Colonic mucosa (tissue), 4 donors: ENCODE data around the gene ATP9B. TPM values are rescaled to one million over a fixed set of nuclear protein-coding genes. Genes with fewer than 3 reads are reported as not detected.

Source experiments
- DNase-seq: peaks from one replicate; pipeline ENCODE4 v3.0.0-alpha.2; 2020
- H3K27ac ChIP-seq: fragments of 200-600 bp; one replicate; pipeline ENCODE4 v1.8.0; 2021
- H3K27me3 ChIP-seq: fragments of 200-600 bp; one replicate; pipeline ENCODE4 v1.8.0; 2021
- H3K36me3 ChIP-seq: fragments of 200-600 bp; one replicate; pipeline ENCODE4 v1.8.0; 2021
- H3K4me1 ChIP-seq: fragments of 200-600 bp; one replicate; pipeline ENCODE4 v1.8.0; 2021; ENCODE audit warnings: mild to moderate bottlenecking
- H3K4me3 ChIP-seq: fragments of 200-600 bp; one replicate; pipeline ENCODE4 v1.8.0; 2021
- H3K9ac ChIP-seq, 2 donors: one replicate each; pipeline ENCODE4 v1.7.0; 2013; ENCODE audit warnings: control low read depth in 2 of 2, low read depth in 2 of 2, low read length in 2 of 2
- H3K9me3 ChIP-seq: fragments of 200-600 bp; one replicate; pipeline ENCODE4 v1.8.0; 2021
- CTCF ChIP-seq: fragments of 200-600 bp; IDR thresholded peaks from one replicate; pipeline ENCODE4 v1.8.0; 2022; ENCODE audit warnings: antibody characterized with exemption, mild to moderate bottlenecking
- intact Hi-C: fragments of 100-400 bp; cut with DNase I; formaldehyde crosslinking; loops from one replicate; pipeline ENCODE4 v1.14.1; 2022
- total RNA-seq, 2 donors: library from RNA; stranded (reverse); fragmentation: NEBNext Ultra II Directional in 1 of 2; extraction: Animal tissue kit (Norgen Biotek cat#: 25700) in 1 of 2; gene quantifications; one replicate each; pipeline ENCODE4 v1.2.1, GENCODE V29; 2021
- donor health status: healthy.
- donor health status: DM: no; HTN: no; CAD: no.
- donor health status: DM: no; HTN: no; CAD: no.

The ATP9B gene
- total RNA-seq, 2 donors from 2014 or later = 20.4 to 30.3 TPM

GRCh38 chr18:79214056-79214455 is 144.9 kb downstream of the ATP9B start:
- TF ChIP-seq CTCF = no peak
- no peak for DNase-seq
- Histone ChIP-seq H3K27ac (no peak overlapping the region), H3K4me3 (no peak overlapping the region), H3K27me3 (no peaks in the 10 kb centered on the region), H3K36me3 (no peaks in the 10 kb centered on the region), H3K9ac (no peak overlapping the region), H3K4me1 (no peaks in the 10 kb centered on the region), H3K9me3 (no peaks in the 10 kb centered on the region)
- intact Hi-C loops = no loop called here

- TF ChIP-seq CTCF = no peak
- H3K9me3 ChIP-seq = no peaks in the 10 kb centered on the region
- no peaks in the 10 kb centered on the region for H3K27me3 ChIP-seq
- H3K4me3 ChIP-seq = no peak overlapping the region
- intact Hi-C loops = no loop called here
- DNase-seq = no peak
- H3K36me3 ChIP-seq = no peaks in the 10 kb centered on the region
- H3K4me1 ChIP-seq = no peaks in the 10 kb centered on the region
- no peak overlapping the region for H3K9ac ChIP-seq
- no peak overlapping the region for H3K27ac ChIP-seq
Observed at GRCh38 chr18:79216176-79216575, 147.0 kb downstream of the ATP9B start.

GRCh38 chr18:79217979-79218604 is 148.9 kb downstream of the ATP9B start:
- Histone ChIP-seq H3K27ac (no peak overlapping the region), H3K9me3 (no peaks in the 10 kb centered on the region), H3K4me1 (no peaks in the 10 kb centered on the region), H3K36me3 (no peaks in the 10 kb centered on the region), H3K4me3 (no peak overlapping the region), H3K27me3 (no peaks in the 10 kb centered on the region), H3K9ac (no peak overlapping the region)
- no peak for TF ChIP-seq CTCF
- no peak for DNase-seq
- intact Hi-C loops = no loop called here

GRCh38 chr18:79218605-79219190 is 149.5 kb downstream of the ATP9B start:
- no peaks in the 10 kb centered on the region for H3K36me3 ChIP-seq
- H3K4me3 ChIP-seq = no peak overlapping the region
- intact Hi-C loops = no loop called here
- TF ChIP-seq CTCF = no peak
- no peaks in the 10 kb centered on the region for H3K4me1 ChIP-seq
- H3K9ac ChIP-seq = no peak overlapping the region
- H3K27me3 ChIP-seq = no peaks in the 10 kb centered on the region
- no peak for DNase-seq
- no peaks in the 10 kb centered on the region for H3K9me3 ChIP-seq
- no peak overlapping the region for H3K27ac ChIP-seq

GRCh38 chr18:79221136-79221535 is 151.9 kb downstream of the ATP9B start:
- Histone ChIP-seq H3K4me3 (no peak overlapping the region), H3K27ac (no peak overlapping the region), H3K36me3 (no peaks in the 10 kb centered on the region), H3K27me3 (no peaks in the 10 kb centered on the region), H3K4me1 (no peaks in the 10 kb centered on the region), H3K9me3 (no peaks in the 10 kb centered on the region), H3K9ac (no peak overlapping the region)
- no peak for DNase-seq
- no peak for TF ChIP-seq CTCF
- intact Hi-C loops = no loop called here
